IPS-15b (cell line): ENCODE data around the gene SLC6A13.

ENCODE experiments used
- H3K27me3 ChIP-seq: one replicate; pipeline ENCODE4 v1.6.1; 2013; ENCODE audit warnings: low read length; ENCODE audit not compliant: control insufficient read depth, insufficient read depth
- H3K36me3 ChIP-seq: one replicate; pipeline ENCODE4 v1.6.1; 2013; ENCODE audit warnings: low read length; ENCODE audit not compliant: control insufficient read depth, insufficient read depth
- H3K4me1 ChIP-seq: one replicate; pipeline ENCODE4 v1.6.1; 2013; ENCODE audit warnings: mild to moderate bottlenecking, low read length; ENCODE audit not compliant: control insufficient read depth, insufficient read depth
- H3K4me3 ChIP-seq: one replicate; pipeline ENCODE4 v1.5.1; 2013; ENCODE audit warnings: low read depth, low read length
- H3K9ac ChIP-seq: one replicate; pipeline ENCODE4 v1.6.1; 2013; ENCODE audit warnings: low read depth, mild to moderate bottlenecking, low read length
- H3K9me3 ChIP-seq: one replicate; pipeline ENCODE4 v1.6.1; 2013; ENCODE audit warnings: mild to moderate bottlenecking, low read length; ENCODE audit not compliant: control insufficient read depth, insufficient read depth

SLC6A13 gene

GRCh38 chr12:202081-202731, 60.4 kb downstream of the SLC6A13 start:
- no peaks in the 10 kb centered on the region for H3K9me3 ChIP-seq
- peaks cover 66% of the 10 kb centered on the region for H3K27me3 ChIP-seq
- H3K4me1 ChIP-seq, result peaks cover 8% of the 10 kb centered on the region
- no peak overlapping the region for H3K9ac ChIP-seq
- no peak overlapping the region for H3K4me3 ChIP-seq
- H3K36me3 ChIP-seq, result no peaks in the 10 kb centered on the region

- Histone ChIP-seq H3K9ac (no peak overlapping the region), H3K4me1 (peaks cover 8% of the 10 kb centered on the region), H3K9me3 (no peaks in the 10 kb centered on the region), H3K27me3 (peaks cover 58% of the 10 kb centered on the region), H3K36me3 (no peaks in the 10 kb centered on the region), H3K4me3 (no peak overlapping the region)
Observed at GRCh38 chr12:201361-201760, 61.3 kb downstream of the SLC6A13 start.

GRCh38 chr12:198705-199104, 63.9 kb downstream of the SLC6A13 start:
- Histone ChIP-seq H3K36me3 (no peaks in the 10 kb centered on the region), H3K9me3 (no peaks in the 10 kb centered on the region), H3K4me3 (no peak overlapping the region), H3K9ac (no peak overlapping the region), H3K4me1 (peaks cover 6% of the 10 kb centered on the region), H3K27me3 (peaks cover 37% of the 10 kb centered on the region)

- Histone ChIP-seq H3K36me3 (no peaks in the 10 kb centered on the region), H3K4me3 (no peak overlapping the region), H3K9ac (no peak overlapping the region), H3K27me3 (peaks cover 39% of the 10 kb centered on the region), H3K4me1 (peaks cover 6% of the 10 kb centered on the region), H3K9me3 (no peaks in the 10 kb centered on the region)
Observed at GRCh38 chr12:197911-198695, 64.5 kb downstream of the SLC6A13 start.

GRCh38 chr12:197347-197746, 65.3 kb downstream of the SLC6A13 start:
- H3K27me3 ChIP-seq, result peaks cover 31% of the 10 kb centered on the region
- peaks cover 3% of the 10 kb centered on the region for H3K4me1 ChIP-seq
- H3K9ac ChIP-seq, result no peak overlapping the region
- H3K36me3 ChIP-seq, result no peaks in the 10 kb centered on the region
- no peak overlapping the region for H3K4me3 ChIP-seq
- H3K9me3 ChIP-seq, result no peaks in the 10 kb centered on the region

- Histone ChIP-seq H3K4me1 (no peaks in the 10 kb centered on the region), H3K9me3 (no peaks in the 10 kb centered on the region), H3K9ac (no peak overlapping the region), H3K36me3 (no peaks in the 10 kb centered on the region), H3K4me3 (no peak overlapping the region), H3K27me3 (peaks cover 25% of the 10 kb centered on the region)
Observed at GRCh38 chr12:196436-196835, 66.2 kb downstream of the SLC6A13 start.

- Histone ChIP-seq H3K9me3 (no peaks in the 10 kb centered on the region), H3K27me3 (peaks cover 22% of the 10 kb centered on the region), H3K4me3 (no peak overlapping the region), H3K9ac (no peak overlapping the region), H3K36me3 (no peaks in the 10 kb centered on the region), H3K4me1 (no peaks in the 10 kb centered on the region)
Observed at GRCh38 chr12:195951-196350, 66.7 kb downstream of the SLC6A13 start.

- Histone ChIP-seq H3K4me3 (no peak overlapping the region), H3K36me3 (no peaks in the 10 kb centered on the region), H3K9ac (no peak overlapping the region), H3K27me3 (peaks cover 23% of the 10 kb centered on the region), H3K4me1 (no peaks in the 10 kb centered on the region), H3K9me3 (no peaks in the 10 kb centered on the region)
Observed at GRCh38 chr12:195156-195555, 67.5 kb downstream of the SLC6A13 start.

GRCh38 chr12:194276-194675, 68.4 kb downstream of the SLC6A13 start:
- no peak overlapping the region for H3K4me3 ChIP-seq
- H3K27me3 ChIP-seq, result peaks cover 29% of the 10 kb centered on the region
- no peaks in the 10 kb centered on the region for H3K4me1 ChIP-seq
- H3K9me3 ChIP-seq, result no peaks in the 10 kb centered on the region
- no peaks in the 10 kb centered on the region for H3K36me3 ChIP-seq
- no peak overlapping the region for H3K9ac ChIP-seq

GRCh38 chr12:193261-193660, 69.4 kb downstream of the SLC6A13 start:
- H3K36me3 ChIP-seq, result no peaks in the 10 kb centered on the region
- H3K4me1 ChIP-seq, result no peaks in the 10 kb centered on the region
- H3K9ac ChIP-seq, result no peak overlapping the region
- H3K27me3 ChIP-seq, result peaks cover 33% of the 10 kb centered on the region
- no peak overlapping the region for H3K4me3 ChIP-seq
- H3K9me3 ChIP-seq, result no peaks in the 10 kb centered on the region

- Histone ChIP-seq H3K4me3 (no peak overlapping the region), H3K27me3 (peaks cover 44% of the 10 kb centered on the region), H3K9me3 (peaks cover 3% of the 10 kb centered on the region), H3K9ac (no peak overlapping the region), H3K36me3 (no peaks in the 10 kb centered on the region), H3K4me1 (no peaks in the 10 kb centered on the region)
Observed at GRCh38 chr12:191541-191940, 71.1 kb downstream of the SLC6A13 start.

GRCh38 chr12:190881-191280, 71.8 kb downstream of the SLC6A13 start:
- peaks cover 44% of the 10 kb centered on the region for H3K27me3 ChIP-seq

More at GRCh38 chr12:190881-191280, 71.8 kb downstream of the SLC6A13 start:
- no peaks in the 10 kb centered on the region for H3K36me3 ChIP-seq
- H3K4me3 ChIP-seq, result no peak overlapping the region
- H3K4me1 ChIP-seq, result no peaks in the 10 kb centered on the region
- peaks cover 3% of the 10 kb centered on the region for H3K9me3 ChIP-seq
- no peak overlapping the region for H3K9ac ChIP-seq
